Measurements from ENCODE around the gene KCNK10.
A peak's percentile ranks its signal among the peaks of the same experiment; 100 is the strongest.

The KCNK10 gene

DNA sequence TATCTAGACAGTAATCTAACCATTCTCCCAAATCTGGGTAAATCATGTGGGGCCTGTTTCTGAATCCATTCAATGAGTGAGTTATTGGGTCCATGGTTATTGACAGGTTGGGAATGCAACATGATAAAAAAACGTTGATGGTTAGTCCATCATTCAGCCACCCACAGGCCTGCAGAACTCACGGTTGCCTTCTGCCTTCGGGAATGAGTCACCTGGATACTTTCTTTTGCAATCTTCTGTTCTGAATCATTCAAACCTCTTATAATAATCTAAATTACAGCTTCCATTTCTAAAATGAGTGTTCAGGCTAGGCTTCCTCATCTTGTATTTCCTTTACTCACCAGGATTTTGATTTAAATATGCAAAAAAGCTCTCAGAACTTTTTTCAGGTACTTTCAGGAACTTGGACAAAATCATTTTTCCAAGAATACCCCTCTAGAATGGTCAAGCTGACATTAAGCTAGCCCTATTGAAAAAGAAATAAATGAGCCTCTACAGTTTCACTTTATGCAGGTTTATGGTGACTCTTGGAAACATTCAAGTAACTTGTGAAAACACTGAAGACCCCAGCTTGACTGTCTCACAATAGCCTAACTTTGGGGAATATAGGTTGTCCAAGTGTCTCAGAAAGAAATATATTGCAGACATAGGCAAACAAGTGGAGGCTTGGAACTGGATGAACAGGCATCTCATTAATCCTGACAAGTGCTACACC is 94.4 kb downstream of the KCNK10 start:
- no peak for DNase-seq (ENCODE audit: low read depth)

DNA sequence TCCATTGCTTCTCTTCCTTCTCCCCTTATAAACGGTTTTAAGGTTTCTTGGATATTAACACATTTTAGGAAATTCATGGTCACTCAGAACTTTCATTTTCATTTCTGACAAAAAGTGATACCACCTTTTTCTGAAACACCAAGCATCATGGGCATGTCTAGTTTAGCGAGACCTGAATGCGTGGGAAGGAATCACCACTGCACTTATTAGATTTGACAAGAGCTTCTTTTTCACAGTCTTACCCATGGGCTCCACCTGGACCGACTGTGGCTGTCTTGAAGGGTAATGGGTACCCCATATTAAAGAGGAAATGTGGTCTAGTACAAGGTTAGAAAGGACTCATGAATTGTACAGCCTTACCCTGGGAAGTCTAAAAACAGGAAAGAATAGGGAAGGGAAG is 95.4 kb downstream of the KCNK10 start:
- no peak for DNase-seq (ENCODE audit: low read depth)

DNA sequence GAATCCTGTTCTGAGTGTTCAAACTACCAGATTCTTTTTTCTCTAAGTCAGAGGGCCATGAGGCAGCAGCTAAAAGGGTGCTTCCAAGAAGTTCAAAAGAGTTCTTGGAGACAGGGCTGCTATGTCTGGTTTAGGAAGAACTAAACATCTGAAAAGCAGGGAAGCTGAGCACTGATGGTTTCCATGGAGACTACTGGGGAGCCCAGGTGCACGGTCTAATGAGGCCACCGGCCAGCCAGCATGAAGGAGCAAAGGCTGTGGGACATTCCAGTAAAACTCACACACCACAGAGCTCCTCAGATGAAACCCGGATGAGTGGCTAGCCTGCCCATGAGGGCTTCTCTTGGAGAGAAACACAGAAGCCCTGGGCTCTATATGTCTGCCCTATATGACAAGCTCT is 97.3 kb downstream of the KCNK10 start:
- DNase-seq (ENCODE audit: low read depth), result no peak

DNA sequence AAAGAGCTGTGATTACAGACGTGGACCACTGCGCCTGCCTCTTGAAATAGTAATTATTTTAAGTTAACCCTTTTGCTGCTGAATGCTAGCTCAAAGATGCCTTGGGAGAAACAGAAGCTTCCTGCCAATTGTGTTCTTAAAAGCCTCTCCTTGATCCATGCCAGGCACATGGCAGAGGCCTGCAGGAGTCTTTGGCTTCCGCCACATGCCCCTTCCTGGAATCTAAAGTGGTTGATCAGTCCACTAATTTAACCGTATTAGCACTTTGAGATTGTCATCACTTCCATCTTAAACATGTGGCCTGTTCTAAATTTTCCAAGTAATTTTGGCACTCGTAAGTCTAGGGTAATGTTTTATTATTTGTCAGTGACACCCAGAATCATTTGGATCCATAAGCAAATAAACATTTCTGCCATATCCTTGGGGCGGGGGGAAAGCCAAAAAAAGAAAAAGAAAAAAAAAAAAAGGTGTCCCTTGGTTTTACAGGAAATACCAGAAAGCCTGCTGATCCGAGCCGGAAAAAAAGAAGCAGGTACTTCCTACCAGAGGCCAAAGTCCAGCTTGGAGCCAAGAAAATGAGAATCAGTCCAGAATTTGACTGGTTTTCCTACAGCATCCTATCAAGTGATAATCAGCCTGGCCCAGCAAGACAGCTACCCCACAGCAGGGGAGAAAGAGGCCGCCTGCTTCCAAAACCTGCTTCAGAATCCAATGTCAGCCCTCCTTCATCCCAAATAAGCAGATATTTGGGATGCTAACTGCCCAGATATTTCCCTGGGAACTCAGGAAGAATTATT is 104.8 kb downstream of the KCNK10 start:
- no peak for DNase-seq (ENCODE audit: low read depth)

DNA sequence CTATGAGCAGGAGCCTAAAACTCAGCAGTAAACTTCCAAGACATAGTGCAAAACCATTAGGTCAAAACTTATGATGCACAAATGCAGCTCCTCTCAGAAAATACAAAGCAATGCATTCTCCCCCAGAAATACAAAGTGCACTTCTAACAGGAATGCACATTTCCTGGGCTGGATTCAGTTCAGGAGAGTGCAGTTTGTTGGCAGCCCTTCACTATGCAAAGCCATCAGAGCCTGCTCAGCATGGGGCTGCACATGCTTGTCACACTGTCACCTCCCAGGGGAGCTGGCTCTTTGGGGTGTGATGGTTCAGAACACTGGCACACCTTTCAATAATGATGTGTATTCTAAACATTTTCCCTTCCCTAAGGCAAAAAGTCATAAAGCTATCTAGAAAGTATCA is 110.4 kb downstream of the KCNK10 start:
- no peak for DNase-seq (ENCODE audit: low read depth)

DNA sequence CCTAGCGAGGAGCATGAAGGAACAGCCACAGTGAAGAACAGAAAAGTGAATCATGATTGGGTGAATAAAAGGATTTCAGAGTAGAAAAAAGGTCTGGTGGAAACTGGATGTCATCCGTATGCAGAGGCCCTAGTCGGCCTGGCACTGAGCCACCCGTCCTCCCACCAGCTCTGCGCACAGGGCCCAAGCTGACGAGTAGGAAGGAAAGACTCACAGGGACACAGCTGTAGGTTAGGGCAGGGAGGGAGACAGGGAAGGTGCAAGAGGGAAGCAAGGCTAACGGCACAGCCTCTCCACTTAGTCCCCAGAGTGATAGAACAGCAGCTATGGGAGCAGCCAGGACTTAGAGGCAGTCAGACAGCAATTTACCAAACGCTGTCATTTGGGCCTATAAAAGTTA is 112.6 kb downstream of the KCNK10 start:
- DNase-seq (ENCODE audit: low read depth), result no peak

DNA sequence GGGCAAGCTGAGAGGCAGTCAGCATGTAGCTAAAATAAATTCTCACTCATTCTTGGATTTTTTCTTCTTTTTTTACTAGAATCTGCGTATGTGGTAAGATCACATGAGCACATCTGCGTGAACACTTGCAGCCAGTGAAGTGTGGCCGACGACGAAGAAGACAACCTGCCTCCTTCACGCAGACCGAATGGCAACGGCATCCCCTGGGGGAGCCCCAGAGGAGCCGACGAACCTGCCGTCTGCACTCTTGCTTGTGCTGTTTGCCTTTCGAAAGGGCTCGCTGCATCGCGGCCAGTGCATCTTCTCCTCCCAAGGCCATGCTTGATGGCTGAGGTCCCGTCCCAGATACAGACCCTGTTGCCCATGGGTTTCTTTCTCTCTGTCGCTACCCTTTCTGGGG is 113.8 kb downstream of the KCNK10 start:
- no peak for DNase-seq (ENCODE audit: low read depth)

DNA sequence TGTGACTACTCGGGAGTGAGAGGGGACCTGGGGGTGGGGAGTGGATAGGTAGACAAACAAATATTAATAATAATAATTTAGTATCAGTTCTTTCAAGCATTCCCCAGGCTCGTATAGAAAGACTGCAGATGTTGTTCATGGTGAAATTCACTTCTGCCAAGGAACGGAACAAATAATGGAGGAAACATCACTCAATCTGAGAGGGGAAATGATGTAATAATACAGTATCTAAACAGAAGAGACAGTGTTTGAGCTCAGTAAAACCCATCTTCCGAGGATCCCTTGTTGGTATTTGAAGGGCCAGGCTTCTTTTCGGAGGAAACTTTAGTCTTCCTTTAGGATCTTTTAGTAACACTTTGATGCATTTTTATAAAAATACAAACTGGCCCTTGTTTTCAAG is 114.2 kb downstream of the KCNK10 start:
- DNase-seq (ENCODE audit: low read depth), result no peak

DNA sequence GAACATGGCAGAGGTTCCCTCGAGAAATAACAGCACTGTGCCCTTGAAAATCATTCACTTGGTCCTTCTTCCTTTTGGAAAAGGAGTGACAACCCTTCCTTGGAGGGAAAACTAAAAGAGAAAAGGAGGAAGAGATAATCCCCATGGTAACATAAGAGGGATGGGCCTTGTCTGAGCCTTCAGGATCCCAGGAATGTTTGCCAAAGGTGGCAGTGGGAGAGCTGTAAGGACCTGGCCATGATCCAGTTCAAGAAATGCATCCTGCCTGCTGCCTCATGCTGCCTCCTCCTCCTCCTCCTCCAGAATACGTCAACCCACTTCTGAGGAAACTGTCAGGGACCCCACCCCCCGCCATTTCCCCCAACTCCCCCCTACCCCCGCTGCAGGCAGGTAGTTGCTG is 118.8 kb downstream of the KCNK10 start:
- no peak for DNase-seq (ENCODE audit: low read depth)

DNA sequence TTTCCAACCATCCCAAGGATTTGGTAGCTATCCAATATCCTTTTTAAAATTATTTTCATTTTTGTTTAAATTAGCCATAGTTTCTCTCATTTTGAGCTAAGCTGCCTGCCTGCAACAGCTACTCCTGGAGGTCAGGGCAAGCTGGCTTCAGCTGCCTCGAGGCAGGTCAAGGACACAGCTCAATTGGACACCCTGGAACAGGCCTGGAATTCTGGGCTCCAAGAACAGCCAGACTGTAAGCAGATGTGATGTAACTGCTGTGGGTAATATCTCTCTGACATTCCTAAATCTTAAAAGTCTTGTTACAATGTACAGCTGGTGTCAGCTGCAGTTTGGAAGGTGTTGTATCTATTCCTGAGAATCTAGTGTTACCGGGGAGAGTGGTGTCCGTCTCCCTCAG is 119.8 kb downstream of the KCNK10 start:
- DNase-seq (ENCODE audit: low read depth), result no peak

DNA sequence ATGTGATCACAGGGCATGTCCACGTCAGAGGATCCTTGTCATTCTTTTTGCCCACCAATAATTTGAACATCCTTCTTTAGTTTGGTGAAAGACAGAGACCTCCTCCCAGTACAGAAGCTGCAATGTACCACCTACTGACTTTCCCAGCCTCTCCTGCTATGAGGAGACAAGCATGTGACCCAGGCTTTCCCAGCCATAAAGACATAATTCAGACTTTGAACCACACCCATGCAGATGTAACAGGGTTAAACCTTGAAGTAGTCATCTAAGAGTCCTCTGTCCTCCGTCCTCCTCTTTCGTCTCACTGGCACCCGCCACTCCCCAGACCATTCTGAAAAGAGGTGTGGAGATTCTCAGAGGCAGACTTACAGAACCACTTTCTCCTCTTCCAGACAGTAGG is 120.8 kb downstream of the KCNK10 start:
- no peak for DNase-seq (ENCODE audit: low read depth)

DNA sequence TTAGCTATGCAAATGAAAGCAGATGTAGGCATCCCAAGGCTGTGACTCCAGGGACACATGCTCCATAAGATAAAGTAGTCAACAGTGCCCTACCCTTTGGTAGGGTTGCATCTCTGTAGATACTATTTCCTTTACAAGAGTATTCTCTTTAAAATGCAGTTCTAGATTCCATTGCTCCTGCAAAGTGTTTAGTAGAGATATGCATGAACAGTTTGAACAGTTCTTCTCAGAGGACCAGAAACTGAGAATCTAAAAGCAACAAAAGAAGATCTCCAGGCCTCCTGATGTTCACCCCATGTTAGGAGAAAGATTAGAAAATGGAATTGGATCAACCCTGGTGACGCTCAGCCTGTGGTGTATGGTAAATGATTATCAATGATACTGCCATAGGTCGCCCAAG is 121.2 kb downstream of the KCNK10 start:
- DNase-seq (ENCODE audit: low read depth), result no peak

DNA sequence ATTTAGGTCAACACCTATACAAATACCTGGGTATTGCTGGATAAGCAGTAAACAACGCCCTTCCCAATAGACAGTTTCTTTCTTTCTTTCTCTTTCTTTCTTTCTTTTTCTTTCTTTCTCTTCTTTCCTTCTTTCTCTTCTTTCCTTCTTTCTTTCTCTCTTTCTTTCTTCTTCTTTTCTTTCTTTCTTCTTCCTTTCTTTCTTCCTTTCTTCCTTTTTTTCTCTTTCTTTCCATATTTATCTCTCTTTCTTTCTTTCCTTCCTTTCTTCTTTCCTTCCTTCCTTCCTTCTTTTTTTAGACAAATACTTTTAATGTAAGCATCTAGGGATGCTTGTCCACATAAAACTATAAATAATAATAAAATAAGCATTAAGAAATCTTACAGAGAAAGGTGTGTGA is 123.2 kb downstream of the KCNK10 start:
- no peak for DNase-seq (ENCODE audit: low read depth)

DNA sequence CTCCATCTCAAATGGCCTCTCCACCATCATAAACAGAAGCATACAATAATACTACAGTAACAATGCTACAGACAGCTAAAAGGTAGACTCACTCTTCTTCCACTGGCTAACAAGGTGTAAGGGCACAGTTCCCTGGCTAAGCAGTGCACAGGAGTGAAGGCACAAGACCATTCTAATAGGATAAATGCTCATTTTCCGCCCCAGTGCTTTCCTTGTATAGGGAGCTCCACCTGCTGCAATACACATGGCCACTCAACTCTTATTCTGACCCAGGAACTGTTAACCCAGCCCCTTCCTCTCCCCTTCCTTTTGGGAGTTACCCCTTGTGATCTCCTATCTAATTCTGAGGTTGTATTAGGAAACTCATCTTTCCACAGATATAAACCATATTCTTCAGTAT is 124.6 kb downstream of the KCNK10 start:
- DNase-seq (ENCODE audit: low read depth), result no peak

DNA sequence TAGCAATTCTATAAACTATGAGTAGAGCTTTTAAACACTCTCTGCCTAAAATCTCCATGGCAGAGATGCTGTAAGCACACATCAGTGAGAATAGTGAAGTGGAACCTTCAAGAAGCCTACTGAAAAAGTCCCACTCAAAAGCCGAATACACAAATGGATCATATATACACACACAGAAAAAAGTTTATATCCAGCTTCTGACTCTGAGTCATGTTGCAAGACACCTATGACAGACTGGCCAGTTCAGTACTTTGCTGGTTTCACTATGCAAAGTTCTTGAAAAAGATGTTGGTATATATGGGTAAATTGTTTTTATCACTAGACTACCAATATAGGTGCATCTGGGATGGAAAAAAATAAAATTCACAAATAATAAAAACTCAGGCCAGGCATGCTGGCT is 126.1 kb downstream of the KCNK10 start:
- DNase-seq (ENCODE audit: low read depth), result no peak

DNA sequence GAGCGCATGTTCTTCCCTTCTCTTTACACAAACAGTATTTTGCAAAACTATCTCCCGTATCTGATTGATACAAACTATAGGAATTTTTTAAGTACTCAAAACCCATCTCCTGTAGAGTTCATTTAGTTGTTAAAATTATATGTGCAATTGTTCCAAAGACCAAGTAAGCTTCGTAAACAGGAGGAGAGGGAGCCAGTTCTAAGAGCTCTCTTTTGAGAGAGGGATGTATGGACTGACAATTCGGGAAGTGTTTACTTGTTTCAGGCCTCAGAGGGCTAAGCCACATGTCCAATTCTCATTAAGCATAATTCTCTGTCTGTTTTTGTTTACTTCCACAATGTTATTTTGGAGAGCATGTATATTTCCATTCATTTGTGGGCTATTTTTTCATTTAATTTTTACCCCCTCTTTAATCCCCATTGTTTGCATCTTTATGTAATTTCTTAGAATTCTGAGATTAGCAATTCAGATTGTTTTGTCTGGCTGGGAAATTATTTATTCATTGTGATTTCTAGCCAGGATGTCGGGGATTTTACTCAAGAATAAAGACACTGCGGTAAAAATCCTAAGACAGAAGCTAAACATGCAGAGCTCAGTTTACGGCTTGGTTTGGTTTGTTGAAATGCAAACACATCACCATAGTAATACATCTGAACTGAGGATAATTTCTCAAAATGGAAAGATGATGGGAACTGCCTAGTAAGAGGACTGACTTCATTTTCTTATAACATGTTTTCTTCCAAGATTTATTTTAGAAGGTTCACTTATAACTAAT is 126.8 kb downstream of the KCNK10 start:
- DNase-seq (ENCODE audit: low read depth), result no peak

DNA sequence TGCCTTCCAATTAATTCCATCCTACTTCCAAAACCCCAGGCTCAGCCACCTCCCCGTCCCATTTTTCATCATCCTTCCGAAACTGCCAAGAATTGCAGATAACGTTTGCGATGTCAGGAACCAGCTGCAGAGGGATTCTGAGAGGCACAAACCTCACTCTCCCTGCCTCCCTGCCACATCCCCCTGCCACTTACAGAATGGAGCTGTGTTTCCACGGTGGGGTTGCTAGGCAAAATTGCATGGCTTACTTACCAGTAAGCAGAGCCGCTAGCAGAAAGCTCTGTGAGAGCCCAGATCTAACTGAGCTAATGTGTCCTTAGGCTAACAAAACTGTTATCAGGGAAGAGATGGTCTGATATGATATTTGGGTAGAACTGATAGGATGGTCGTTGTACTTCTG is 127.4 kb downstream of the KCNK10 start:
- no peak for DNase-seq (ENCODE audit: low read depth)

DNA sequence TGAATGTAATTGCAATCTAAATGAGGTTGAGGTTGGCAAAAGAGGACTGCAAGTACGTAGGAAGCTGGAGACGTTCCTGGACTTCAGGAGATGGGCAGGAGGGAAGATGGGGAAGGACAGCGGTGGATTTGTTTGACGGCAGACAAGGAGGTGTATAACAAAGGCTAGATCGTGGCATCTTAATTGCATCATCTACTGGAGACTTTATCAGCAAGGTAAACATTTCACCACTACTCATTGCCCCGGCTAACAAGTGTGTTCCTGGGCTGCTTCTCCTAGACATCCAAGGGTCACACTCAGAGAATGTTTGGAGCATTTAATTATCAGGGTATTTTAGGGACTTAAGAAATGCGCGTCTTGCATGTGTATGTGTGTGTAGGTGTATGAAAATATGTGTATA is 128.5 kb downstream of the KCNK10 start:
- no peak for DNase-seq (ENCODE audit: low read depth)

DNA sequence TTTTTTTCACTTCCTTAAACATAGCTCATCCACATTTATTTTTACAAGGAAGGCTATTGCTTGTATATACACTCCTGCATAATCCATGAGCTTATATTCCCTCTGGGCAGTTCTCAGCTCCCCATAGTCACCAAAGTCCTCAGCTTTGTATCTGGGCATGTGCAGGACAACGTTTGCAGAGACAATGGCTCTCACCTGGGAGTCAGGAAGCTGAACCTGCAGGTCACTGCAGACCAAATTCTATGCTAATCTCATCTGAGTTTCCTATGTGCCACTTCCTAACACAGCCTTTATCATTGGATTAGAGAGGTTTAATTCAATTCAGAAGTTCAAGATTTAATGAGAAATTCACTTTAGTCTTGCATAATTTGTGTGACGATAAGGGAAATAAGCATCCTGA is 131.5 kb downstream of the KCNK10 start:
- DNase-seq (ENCODE audit: low read depth), result no peak

DNA sequence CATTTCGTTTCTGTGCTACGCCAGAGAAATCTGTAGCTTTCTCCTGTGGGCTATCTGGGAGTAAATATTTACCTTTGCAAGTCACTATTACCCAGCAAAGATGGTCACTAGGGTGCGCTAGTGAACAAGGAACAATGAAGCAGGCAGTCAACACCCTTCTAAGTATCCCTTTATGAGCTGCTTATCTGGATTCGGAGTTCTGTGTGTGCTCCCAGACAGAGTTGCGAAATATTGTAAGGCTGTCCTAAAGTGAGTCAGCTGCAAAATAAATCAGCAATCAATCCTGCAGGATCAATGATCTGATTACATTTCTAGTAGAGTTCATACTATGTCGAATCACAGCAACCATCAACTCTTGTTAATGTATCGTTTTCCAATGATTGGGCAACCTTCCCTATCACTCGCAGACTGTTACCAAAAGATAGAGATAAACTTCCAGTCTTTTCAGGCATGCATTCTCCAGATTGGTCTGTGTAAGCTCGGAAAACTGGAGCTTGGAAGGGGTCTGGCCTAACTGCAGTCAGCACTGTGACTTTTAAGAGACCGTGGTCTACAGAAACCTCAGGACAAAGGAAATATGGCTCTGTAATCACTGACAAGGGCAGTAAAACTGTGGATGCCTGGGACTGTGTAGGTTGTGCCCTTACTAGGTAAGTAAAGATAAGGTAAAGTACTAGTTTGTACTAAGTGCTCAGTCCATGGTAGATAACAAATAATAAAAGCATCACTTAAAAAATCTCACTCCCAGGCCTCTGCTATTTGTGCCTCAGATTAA is 133.5 kb downstream of the KCNK10 start:
- DNase-seq (ENCODE audit: low read depth), result peak; percentile 88

DNA sequence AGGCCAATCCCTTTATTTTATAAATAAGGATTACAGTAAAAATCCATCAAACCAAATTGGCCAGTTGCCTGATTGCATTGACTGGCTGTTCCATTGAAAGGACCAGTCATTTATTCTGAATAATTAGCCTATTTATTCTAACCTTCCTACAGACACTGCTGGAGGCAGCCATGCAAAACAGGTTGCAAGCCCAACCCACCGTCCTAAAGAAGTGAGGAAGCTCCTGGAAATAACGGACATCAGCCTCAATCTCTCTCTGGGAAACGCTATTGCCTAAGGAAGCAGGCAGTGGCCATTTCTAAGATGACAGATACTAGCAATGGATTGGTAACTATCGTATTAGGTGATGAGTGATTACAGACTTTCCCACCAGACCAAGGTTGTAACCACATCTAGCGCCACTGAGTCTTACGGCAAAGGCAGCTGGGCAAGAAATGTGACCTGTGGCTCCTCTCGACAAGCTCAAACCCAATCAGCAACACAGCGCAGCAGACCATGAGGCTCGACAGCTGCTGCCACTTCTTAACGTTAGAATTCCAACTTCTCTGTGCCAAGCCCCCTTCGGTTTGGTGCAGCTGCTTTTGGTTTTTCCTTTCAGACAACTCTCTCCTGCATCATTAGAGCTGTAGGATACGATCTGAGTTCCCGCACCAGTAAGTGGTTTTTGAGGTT is 134.2 kb downstream of the KCNK10 start:
- no peak for DNase-seq (ENCODE audit: low read depth)

DNA sequence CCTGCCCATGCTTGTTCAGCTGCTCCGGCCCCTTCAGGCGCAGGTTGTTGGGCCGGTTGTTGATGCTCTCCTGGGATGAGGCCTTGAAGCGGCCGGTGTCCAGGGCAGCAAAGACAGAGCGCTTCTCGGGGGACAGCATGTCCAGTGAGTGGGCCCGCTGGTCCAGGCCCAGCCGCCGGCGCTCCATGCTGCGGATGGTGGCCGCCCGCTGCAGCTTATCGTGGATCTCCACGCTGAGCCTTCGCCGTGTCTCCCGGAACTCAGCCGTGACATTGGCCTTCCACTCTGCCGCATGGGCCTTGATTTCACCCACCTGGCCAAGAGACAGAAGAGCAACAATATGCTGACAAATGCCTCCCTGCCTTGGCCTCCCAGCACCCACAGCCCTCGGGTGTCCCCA is 137.2 kb downstream of the KCNK10 start:
- DNase-seq (ENCODE audit: low read depth), result no peak
